ENCODE data around the gene SULT4A1.

DNA sequence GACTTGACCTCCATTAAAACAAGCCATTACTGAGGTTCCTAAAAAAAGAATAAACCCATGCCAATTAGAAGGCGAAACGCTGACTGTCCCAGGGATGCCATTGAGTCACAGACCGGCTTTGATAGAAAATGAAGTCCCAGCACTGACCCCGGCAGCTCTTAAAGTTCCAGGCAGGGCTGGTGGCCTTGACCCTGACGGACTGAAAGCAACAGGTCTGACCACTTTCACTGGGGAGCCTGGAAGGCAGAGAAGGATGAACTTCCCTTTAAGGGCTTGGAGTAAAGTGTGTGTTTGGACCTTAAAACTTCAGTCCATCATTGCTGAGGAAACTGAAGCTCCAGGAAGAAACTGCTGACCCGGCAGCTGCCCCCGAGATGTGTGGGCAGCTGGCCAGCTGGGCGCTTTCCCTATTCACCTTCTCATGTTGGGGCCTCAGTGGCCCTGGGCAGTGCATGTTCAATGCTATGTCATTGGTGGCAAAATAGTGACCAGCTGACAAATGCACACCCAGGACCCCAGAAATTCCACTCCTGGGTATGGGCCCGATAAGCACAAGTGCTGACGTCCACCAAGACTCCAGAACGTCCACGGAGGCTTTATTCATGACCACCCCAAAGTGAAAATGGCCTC is 31.3 kb downstream of the SULT4A1 start:
- TF ChIP-seq, protein P1, sequence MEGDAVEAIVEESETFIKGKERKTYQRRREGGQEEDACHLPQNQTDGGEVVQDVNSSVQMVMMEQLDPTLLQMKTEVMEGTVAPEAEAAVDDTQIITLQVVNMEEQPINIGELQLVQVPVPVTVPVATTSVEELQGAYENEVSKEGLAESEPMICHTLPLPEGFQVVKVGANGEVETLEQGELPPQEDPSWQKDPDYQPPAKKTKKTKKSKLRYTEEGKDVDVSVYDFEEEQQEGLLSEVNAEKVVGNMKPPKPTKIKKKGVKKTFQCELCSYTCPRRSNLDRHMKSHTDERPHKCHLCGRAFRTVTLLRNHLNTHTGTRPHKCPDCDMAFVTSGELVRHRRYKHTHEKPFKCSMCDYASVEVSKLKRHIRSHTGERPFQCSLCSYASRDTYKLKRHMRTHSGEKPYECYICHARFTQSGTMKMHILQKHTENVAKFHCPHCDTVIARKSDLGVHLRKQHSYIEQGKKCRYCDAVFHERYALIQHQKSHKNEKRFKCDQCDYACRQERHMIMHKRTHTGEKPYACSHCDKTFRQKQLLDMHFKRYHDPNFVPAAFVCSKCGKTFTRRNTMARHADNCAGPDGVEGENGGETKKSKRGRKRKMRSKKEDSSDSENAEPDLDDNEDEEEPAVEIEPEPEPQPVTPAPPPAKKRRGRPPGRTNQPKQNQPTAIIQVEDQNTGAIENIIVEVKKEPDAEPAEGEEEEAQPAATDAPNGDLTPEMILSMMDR (IDR thresholded peaks at IDR 0.05): no peak
- TF ChIP-seq POLR2AphosphoS5 (IDR thresholded peaks at IDR 0.05) (no peak), POLR2A (IDR thresholded peaks at IDR 0.05) (no peak)
